Thoracic aorta (tissue), 2 donors: ENCODE measurements around the gene ASIC2. TPM values are rescaled to one million over a fixed set of nuclear protein-coding genes. Genes with fewer than 3 reads are reported as not detected.

Experiments used
- ATAC-seq: fragments of 150-250 bp; one replicate; pipeline ENCODE4 v1.8.0; 2017; ENCODE audit warnings: low read depth; ENCODE audit not compliant: insufficient number of reproducible peaks, low FRiP score
- DNase-seq: peaks from one replicate; pipeline ENCODE4 v3.0.0-alpha.2; 2020; ENCODE audit warnings: low spot score
- H3K27ac ChIP-seq, 2 donors: fragments of 200-600 bp; sonication (generic); 1 replicate in 1 of 2; 2 replicates in 1 of 2; pipeline ENCODE4 v1.5.1; 2016; ENCODE audit warnings: mild to moderate bottlenecking in 2 of 2, moderate library complexity in 2 of 2
- H3K27me3 ChIP-seq: fragments of 200-600 bp; sonication (generic); replicated peaks from 2 replicates; pipeline ENCODE4 v1.6.0; 2016; ENCODE audit warnings: mild to moderate bottlenecking; ENCODE audit not compliant: insufficient read depth
- H3K36me3 ChIP-seq: fragments of 200-600 bp; sonication (generic); one replicate; pipeline ENCODE4 v1.5.1; 2016
- H3K4me1 ChIP-seq, 2 donors: fragments of 200-600 bp; sonication (generic); 1 replicate in 1 of 2; 2 replicates in 1 of 2; pipeline versions ENCODE4 v1.5.1 to v1.6.0; 2016; ENCODE audit warnings: low read depth in 2 of 2, mild to moderate bottlenecking in 1 of 2; ENCODE audit not compliant: control insufficient read depth in 1 of 2
- H3K4me3 ChIP-seq: fragments of 200-600 bp; sonication (generic); 2 replicates; pipeline ENCODE4 v1.5.1; 2016; ENCODE audit warnings: mild to moderate bottlenecking
- H3K9me3 ChIP-seq: fragments of 200-600 bp; sonication (generic); 2 replicates; pipeline ENCODE4 v1.5.1; 2016
- CTCF ChIP-seq: fragments of 200-600 bp; sonication (generic); IDR thresholded peaks from one replicate; pipeline ENCODE4 v1.5.1; 2019; ENCODE audit warnings: antibody characterized with exemption
- total RNA-seq, 2 donors: library from RNA; depleted of rRNA; stranded (reverse); fragments of >200 nt; gene quantifications; one replicate each; pipeline versions ENCODE4 v1.1.0 to v1.2.3, GENCODE V29; 2016

ASIC2 gene
- total RNA-seq, 2 donors from 2014 or later: 0.54 to 1.1 TPM

DNA sequence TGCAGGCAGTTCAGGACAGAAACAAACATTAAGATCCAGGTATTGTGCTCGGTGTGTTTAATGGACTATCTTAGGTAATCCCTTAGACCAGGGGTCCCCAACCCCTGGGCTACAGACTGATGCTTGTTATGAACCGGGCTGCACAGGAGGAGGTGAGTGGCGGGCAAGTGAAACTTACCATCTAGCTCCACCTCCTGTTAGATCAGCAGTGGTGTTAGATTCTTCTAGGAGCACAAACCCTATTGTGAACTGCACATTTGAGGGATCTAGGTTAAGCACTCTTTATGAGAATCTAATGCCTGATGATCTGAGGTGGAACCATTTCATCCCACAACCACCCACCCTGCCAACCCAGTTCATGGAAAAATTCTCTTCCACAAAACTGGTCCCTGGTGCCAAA is 37.8 kb upstream of the ASIC2 start:
- H3K36me3 ChIP-seq: no peaks in the 10 kb centered on the region
- H3K4me1 ChIP-seq: no peaks in the 10 kb centered on the region
- no peaks in the 10 kb centered on the region for H3K9me3 ChIP-seq
- no peak overlapping the region for H3K4me3 ChIP-seq
- H3K27me3 ChIP-seq: no peaks in the 10 kb centered on the region
- ATAC-seq (no peak), DNase-seq (no peak)
- TF ChIP-seq CTCF: no peak
- H3K27ac ChIP-seq: no peak overlapping the region

GRCh38 chr17:33328129-33328528 is 35.0 kb upstream of the ASIC2 start:
- no peaks in the 10 kb centered on the region for H3K9me3 ChIP-seq
- ATAC-seq: no peak
- H3K4me1 ChIP-seq: no peaks in the 10 kb centered on the region
- no peak overlapping the region for H3K4me3 ChIP-seq
- no peak for TF ChIP-seq CTCF
- H3K27ac ChIP-seq: no peak overlapping the region
- no peak for DNase-seq
- H3K27me3 ChIP-seq: no peaks in the 10 kb centered on the region
- no peaks in the 10 kb centered on the region for H3K36me3 ChIP-seq

DNA sequence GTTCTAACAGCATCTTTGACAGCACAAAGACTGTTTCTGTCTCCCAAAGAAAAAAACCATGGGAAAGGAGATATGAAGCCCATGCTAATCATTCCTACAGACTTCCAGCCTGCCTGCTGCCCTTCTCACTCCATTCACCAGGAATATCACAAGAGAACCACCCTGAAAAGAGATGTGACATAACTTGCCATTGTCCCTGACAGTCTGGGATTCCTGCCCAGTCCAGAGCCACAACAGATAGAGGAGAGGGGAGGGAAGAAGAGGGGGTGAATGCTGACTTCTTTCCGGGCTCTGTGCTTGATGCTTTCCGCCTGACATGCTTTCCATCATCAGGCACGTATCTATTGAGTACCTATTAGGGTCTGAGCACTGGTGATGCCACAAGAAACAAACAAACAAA is 31.6 kb upstream of the ASIC2 start:
- no peak for DNase-seq
- ATAC-seq: no peak
- no peak for TF ChIP-seq CTCF

GRCh38 chr17:33322063-33322462 is 29.0 kb upstream of the ASIC2 start:
- no peaks in the 10 kb centered on the region for H3K36me3 ChIP-seq
- H3K27me3 ChIP-seq: no peaks in the 10 kb centered on the region
- ATAC-seq (no peak), DNase-seq (no peak)
- no peak overlapping the region for H3K27ac ChIP-seq
- no peaks in the 10 kb centered on the region for H3K9me3 ChIP-seq
- no peak for TF ChIP-seq CTCF
- no peak overlapping the region for H3K4me3 ChIP-seq
- H3K4me1 ChIP-seq: no peaks in the 10 kb centered on the region

More for the DNA sequence above, 31.6 kb upstream of the ASIC2 start:
- no peaks in the 10 kb centered on the region for H3K36me3 ChIP-seq
- H3K27ac ChIP-seq: no peak overlapping the region
- H3K27me3 ChIP-seq: no peaks in the 10 kb centered on the region
- no peaks in the 10 kb centered on the region for H3K4me1 ChIP-seq
- H3K4me3 ChIP-seq: no peak overlapping the region
- no peaks in the 10 kb centered on the region for H3K9me3 ChIP-seq

GRCh38 chr17:33318241-33318640 is 25.1 kb upstream of the ASIC2 start:
- H3K27me3 ChIP-seq: no peaks in the 10 kb centered on the region
- no peaks in the 10 kb centered on the region for H3K4me1 ChIP-seq
- H3K9me3 ChIP-seq: no peaks in the 10 kb centered on the region
- DNase-seq: no peak
- no peak for TF ChIP-seq CTCF
- no peaks in the 10 kb centered on the region for H3K36me3 ChIP-seq
- no peak overlapping the region for H3K4me3 ChIP-seq
- no peak overlapping the region for H3K27ac ChIP-seq
- no peak for ATAC-seq
